Colonic mucosa (tissue), 4 donors: ENCODE results near the gene FARS2. TPM values are rescaled to one million over a fixed set of nuclear protein-coding genes. Genes with fewer than 3 reads are reported as not detected.

Experiments
- DNase-seq: peaks from one replicate; pipeline ENCODE4 v3.0.0-alpha.2; 2020
- H3K27ac ChIP-seq: fragments of 200-600 bp; one replicate; pipeline ENCODE4 v1.8.0; 2021
- H3K27me3 ChIP-seq: fragments of 200-600 bp; one replicate; pipeline ENCODE4 v1.8.0; 2021
- H3K36me3 ChIP-seq: fragments of 200-600 bp; one replicate; pipeline ENCODE4 v1.8.0; 2021
- H3K4me1 ChIP-seq: fragments of 200-600 bp; one replicate; pipeline ENCODE4 v1.8.0; 2021; ENCODE audit warnings: mild to moderate bottlenecking
- H3K4me3 ChIP-seq: fragments of 200-600 bp; one replicate; pipeline ENCODE4 v1.8.0; 2021
- H3K9ac ChIP-seq, 2 donors: one replicate each; pipeline ENCODE4 v1.7.0; 2013; ENCODE audit warnings: control low read depth in 2 of 2, low read depth in 2 of 2, low read length in 2 of 2
- H3K9me3 ChIP-seq: fragments of 200-600 bp; one replicate; pipeline ENCODE4 v1.8.0; 2021
- CTCF ChIP-seq: fragments of 200-600 bp; IDR thresholded peaks from one replicate; pipeline ENCODE4 v1.8.0; 2022; ENCODE audit warnings: antibody characterized with exemption, mild to moderate bottlenecking
- intact Hi-C: fragments of 100-400 bp; cut with DNase I; formaldehyde crosslinking; loops from one replicate; pipeline ENCODE4 v1.14.1; 2022
- total RNA-seq, 2 donors: library from RNA; stranded (reverse); fragmentation: NEBNext Ultra II Directional in 1 of 2; extraction: Animal tissue kit (Norgen Biotek cat#: 25700) in 1 of 2; gene quantifications; one replicate each; pipeline ENCODE4 v1.2.1, GENCODE V29; 2021
- donor health status: healthy.
- donor health status: DM: no; HTN: no; CAD: no.
- donor health status: DM: no; HTN: no; CAD: no.

Gene FARS2
- total RNA-seq, 2 donors from 2014 or later, result 14.7 to 23.0 TPM

DNA sequence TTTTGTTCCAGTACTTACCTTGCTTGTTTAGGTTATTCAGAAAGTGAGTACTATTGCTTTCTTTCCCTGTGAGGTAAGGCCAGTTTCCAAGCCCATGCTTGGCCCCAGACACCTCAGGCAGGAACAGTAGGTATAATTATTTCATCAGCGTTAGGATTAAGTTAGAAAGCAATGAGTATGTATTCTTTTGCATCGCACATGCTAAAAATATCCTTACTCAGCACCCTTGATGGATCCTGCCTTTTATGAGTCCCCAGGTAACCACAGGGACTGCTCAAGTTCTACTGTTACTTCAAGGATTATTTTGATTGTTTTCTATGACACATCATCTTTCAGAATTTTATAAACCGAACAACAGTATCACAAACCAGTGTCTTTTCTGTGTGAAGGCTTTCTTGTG lies 128.9 kb downstream of the FARS2 start:
- H3K9ac ChIP-seq, result no peak overlapping the region
- intact Hi-C loops, result no loop called here

GRCh38 chr6:5394280-5394679 lies 133.0 kb downstream of the FARS2 start:
- no peaks in the 10 kb centered on the region for H3K36me3 ChIP-seq
- no peak overlapping the region for H3K27ac ChIP-seq
- H3K9me3 ChIP-seq, result no peaks in the 10 kb centered on the region
- no peak overlapping the region for H3K9ac ChIP-seq
- DNase-seq, result no peak
- H3K4me1 ChIP-seq, result no peaks in the 10 kb centered on the region
- TF ChIP-seq CTCF, result no peak
- H3K27me3 ChIP-seq, result no peaks in the 10 kb centered on the region
- H3K4me3 ChIP-seq, result no peak overlapping the region
- intact Hi-C loops, result no loop called here

More for the DNA sequence above, 128.9 kb downstream of the FARS2 start:
- H3K9me3 ChIP-seq, result no peaks in the 10 kb centered on the region
- no peaks in the 10 kb centered on the region for H3K27me3 ChIP-seq
- no peaks in the 10 kb centered on the region for H3K4me1 ChIP-seq
- H3K36me3 ChIP-seq, result no peaks in the 10 kb centered on the region
- H3K27ac ChIP-seq, result no peak overlapping the region
- DNase-seq, result no peak
- H3K4me3 ChIP-seq, result no peak overlapping the region
- TF ChIP-seq CTCF, result no peak

DNA sequence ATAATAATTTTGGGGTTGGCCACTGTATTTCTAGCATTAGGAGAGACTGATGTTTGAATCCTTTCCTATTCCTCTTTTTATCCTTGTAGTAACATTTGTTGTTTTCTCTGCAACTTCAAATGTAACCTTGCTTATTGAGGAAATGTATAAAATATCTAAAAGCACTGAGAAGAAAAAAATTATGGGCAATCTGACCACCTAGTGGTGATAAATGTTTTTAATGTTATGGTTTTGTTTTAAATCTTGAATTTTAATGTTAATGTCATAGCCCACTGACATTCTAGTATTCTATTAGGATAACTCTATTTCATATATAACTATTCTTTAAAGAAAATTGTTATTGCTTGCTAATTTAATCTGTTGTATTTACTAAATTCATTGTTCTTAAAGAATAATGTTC lies 134.4 kb downstream of the FARS2 start:
- Histone ChIP-seq H3K27me3 (no peaks in the 10 kb centered on the region), H3K36me3 (no peaks in the 10 kb centered on the region), H3K27ac (no peak overlapping the region), H3K4me3 (no peak overlapping the region), H3K9ac (no peak overlapping the region), H3K4me1 (no peaks in the 10 kb centered on the region), H3K9me3 (no peaks in the 10 kb centered on the region)
- TF ChIP-seq CTCF, result no peak
- no peak for DNase-seq
- intact Hi-C loops, result loop anchor here (5.0 kb wide), 1 partner anchor 248 kb away; no protein-coding TSS in a partner anchor

GRCh38 chr6:5398530-5398929 lies 137.2 kb downstream of the FARS2 start:
- intact Hi-C loops, result loop anchor here (5.0 kb wide), 1 partner anchor 251 kb away; no protein-coding TSS in a partner anchor
- no peak overlapping the region for H3K27ac ChIP-seq
- H3K27me3 ChIP-seq, result no peaks in the 10 kb centered on the region
- no peaks in the 10 kb centered on the region for H3K9me3 ChIP-seq
- no peak for DNase-seq
- TF ChIP-seq CTCF, result peak; percentile 39
- H3K4me1 ChIP-seq, result no peaks in the 10 kb centered on the region
- H3K4me3 ChIP-seq, result no peak overlapping the region
- no peak overlapping the region for H3K9ac ChIP-seq
- no peaks in the 10 kb centered on the region for H3K36me3 ChIP-seq

DNA sequence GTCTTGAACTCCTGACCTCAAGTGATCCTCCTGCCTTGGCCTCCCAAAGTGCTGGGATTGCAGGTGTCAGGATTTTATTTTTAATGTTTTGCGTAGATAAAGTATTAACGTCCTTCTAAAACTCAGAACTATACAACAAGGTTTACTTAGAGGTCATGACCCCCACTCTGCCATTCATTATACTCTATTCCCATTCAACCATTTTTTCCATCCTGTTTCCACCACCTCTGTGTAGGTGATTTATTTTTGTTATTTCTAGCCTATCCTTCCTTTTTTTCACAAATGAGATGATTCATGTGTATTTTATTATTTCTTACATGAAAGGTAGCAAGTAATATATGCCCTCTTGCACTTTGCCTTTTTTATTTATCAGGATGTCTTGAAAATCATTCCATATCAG lies 138.1 kb downstream of the FARS2 start:
- Histone ChIP-seq H3K9me3 (no peaks in the 10 kb centered on the region), H3K9ac (no peak overlapping the region), H3K27me3 (no peaks in the 10 kb centered on the region), H3K4me1 (no peaks in the 10 kb centered on the region), H3K27ac (no peak overlapping the region), H3K4me3 (no peak overlapping the region), H3K36me3 (no peaks in the 10 kb centered on the region)
- intact Hi-C loops, result loop anchor here (5.0 kb wide), 1 partner anchor 252 kb away; no protein-coding TSS in a partner anchor
- DNase-seq, result no peak
- TF ChIP-seq CTCF, result no peak
